HepG2 (cell line): ENCODE results near the gene PCDHGA10. TPM values are rescaled to one million over a fixed set of nuclear protein-coding genes. Genes with fewer than 3 reads are reported as not detected.

Experiments
- ATAC-seq: fragments of 200-7000 bp; cut with Tn5 transposase; 3 replicates; pipeline ENCODE4 v1.9.1; 2020; ENCODE audit warnings: mild to moderate bottlenecking, moderate library complexity
- BruUV-seq: library from RNA; stranded (reverse); fragments of 400-500 nt; replicated peaks from 2 replicates; lab custom pipeline; 2021; lab: Mats Ljungman, UMichigan
- CTCF ChIA-PET: fragments of 300-600 bp; formaldehyde crosslinking; extraction: SDS; loops from one replicate; lab custom pipeline; 2021; ENCODE audit warnings: low total read pairs, inconsistent platforms, low intra/inter-chr PET ratio; lab: Yijun Ruan, JAX
- POLR2A ChIA-PET: fragments of 350-600 bp; sonication (Branson Sonifier 250); formaldehyde crosslinking; loops from one replicate; lab custom pipeline; 2020; ENCODE audit warnings: antibody characterized with exemption, inconsistent platforms; lab: Yijun Ruan, JAX
- DNase-seq: peaks from one replicate; pipeline ENCODE4 v3.0.0-alpha.2; 2015; ENCODE audit warnings: low spot score
- FAIRE-seq: peaks from 3 replicates; lab custom pipeline; 2011; peaks lifted over from hg19 to GRCh38; lab: Jason Lieb, UNC
- H2AFZ ChIP-seq: one replicate; pipeline ENCODE4 v1.6.1; 2011; ENCODE audit warnings: low read length, inconsistent platforms
- H3K27ac ChIP-seq: fragments of 300-600 bp; 3 replicates; pipeline ENCODE4 v1.8.0; 2011; ENCODE audit warnings: mixed run types, mild to moderate bottlenecking, mixed read lengths, low read length, inconsistent platforms; ENCODE audit not compliant: insufficient read depth; ENCODE audit errors: extremely low read length
- H3K27me3 ChIP-seq, 2 experiments: fragments of 200-600 bp in 1 of 2; 2 replicates in 1 of 2; 3 replicates in 1 of 2; pipeline versions ENCODE4 v1.6.0 to v1.8.0; 2011; ENCODE audit warnings: low read length in 2 of 2, mild to moderate bottlenecking in 2 of 2, moderate library complexity in 2 of 2, inconsistent platforms in 1 of 2; ENCODE audit not compliant: insufficient read depth in 2 of 2, control insufficient read depth in 1 of 2
- H3K36me3 ChIP-seq, 2 experiments: fragments of 200-600 bp in 1 of 2; replicated peaks in 1 of 2; 2 replicates in 1 of 2; 3 replicates in 1 of 2; pipeline versions ENCODE4 v1.5.1 to v1.8.0; 2011; ENCODE audit warnings: low read length in 2 of 2, inconsistent platforms in 1 of 2; ENCODE audit not compliant: insufficient read depth in 2 of 2, control insufficient read depth in 1 of 2
- H3K4me1 ChIP-seq: 2 replicates; pipeline ENCODE4 v1.5.1; 2012; ENCODE audit warnings: low read length, inconsistent platforms; ENCODE audit not compliant: insufficient read depth
- H3K4me2 ChIP-seq: 2 replicates; pipeline ENCODE4 v1.6.0; 2011; ENCODE audit warnings: low read depth, low read length, inconsistent platforms
- H3K4me3 ChIP-seq, 3 experiments: fragments of 200-600 bp in 1 of 3; sonication (generic), shearing (Covaris generic) in 1 of 3; replicated peaks in 1 of 3; 2 replicates each; pipeline ENCODE4 v1.5.1; 2011 to 2016; ENCODE audit warnings: low read length in 3 of 3, inconsistent platforms in 2 of 3, low read depth in 2 of 3, mild to moderate bottlenecking in 2 of 3, control low read depth in 1 of 3, mixed read lengths in 1 of 3; ENCODE audit not compliant: insufficient read depth in 1 of 3
- H3K79me2 ChIP-seq: one replicate; pipeline ENCODE4 v1.6.1; 2011; ENCODE audit warnings: low read length, inconsistent platforms; ENCODE audit not compliant: insufficient read depth
- H3K9ac ChIP-seq: 2 replicates; pipeline ENCODE4 v1.6.0; 2011; ENCODE audit warnings: mild to moderate bottlenecking, low read depth, low read length, inconsistent platforms; ENCODE audit not compliant: insufficient read depth
- H3K9me3 ChIP-seq: 2 replicates; pipeline ENCODE4 v1.5.1; 2012; ENCODE audit warnings: mild to moderate bottlenecking, low read length
- H4K20me1 ChIP-seq: 2 replicates; pipeline ENCODE4 v1.6.0; 2011; ENCODE audit warnings: inconsistent platforms, mild to moderate bottlenecking, low read length, moderate library complexity; ENCODE audit not compliant: insufficient read depth
- ATF7 ChIP-seq, 2 experiments: fragments of 450-650 bp in 1 of 2; sonication (generic) in 1 of 2; formaldehyde crosslinking in 1 of 2; IDR thresholded peaks; 2 replicates each; pipeline versions ENCODE4 v1.4.0 to v1.6.1; 2016 to 2020; ENCODE audit warnings: antibody characterized with exemption in 1 of 2, mild to moderate bottlenecking in 1 of 2, missing genetic modification reagents in 1 of 2
- DBP ChIP-seq: sonication (generic); formaldehyde crosslinking; IDR thresholded peaks from 2 replicates; pipeline ENCODE4 v1.4.0; 2020; ENCODE audit warnings: missing genetic modification reagents; ENCODE audit errors: not compliant biosample characterization
- DNMT1 ChIP-seq: sonication (generic); formaldehyde crosslinking; IDR thresholded peaks from 2 replicates; pipeline ENCODE4 v1.5.1; 2020; ENCODE audit warnings: mild to moderate bottlenecking, missing genetic modification reagents
- NR3C1 ChIP-seq: sonication (generic); formaldehyde crosslinking; IDR thresholded peaks from 2 replicates; pipeline ENCODE4 v1.4.0; 2020; ENCODE audit warnings: missing genetic modification reagents
- SP5 ChIP-seq: IDR thresholded peaks from 2 replicates; pipeline ENCODE4 v1.6.1; 2016; ENCODE audit warnings: low read depth, borderline replicate concordance
- TRIM24 ChIP-seq: sonication (generic); formaldehyde crosslinking; IDR thresholded peaks from 2 replicates; pipeline ENCODE4 v1.8.0; 2022; ENCODE audit warnings: mild to moderate bottlenecking, missing genetic modification reagents
- XBP1 ChIP-seq: sonication (generic); formaldehyde crosslinking; IDR thresholded peaks from 2 replicates; pipeline ENCODE4 v1.5.0; 2020; ENCODE audit warnings: missing genetic modification reagents
- ZNF563 ChIP-seq: sonication (generic); formaldehyde crosslinking; IDR thresholded peaks from 2 replicates; pipeline ENCODE4 v1.8.0; 2022; ENCODE audit warnings: mild to moderate bottlenecking, moderate library complexity, missing genetic modification reagents
- ZNF784 ChIP-seq: sonication (generic); formaldehyde crosslinking; IDR thresholded peaks from 2 replicates; pipeline ENCODE4 v1.5.1; 2020; ENCODE audit warnings: missing genetic modification reagents, mild to moderate bottlenecking, borderline replicate concordance
- WGBS: methylation state at CpG from one replicate; pipeline ENCODE4 v1.1.6; 2017; ENCODE audit warnings: low lambda C conversion rate; 5-methylcytosine and 5-hydroxymethylcytosine counted together
- in situ Hi-C: cut with HindIII; loops from 2 replicates; pipeline ENCODE4 v1.10.0; 2017; ENCODE audit warnings: low pct_unique_long_range_greater_than_20kb; ENCODE audit not compliant: extremely low pct_ligation_motif_present
- intact Hi-C: fragments of 100-400 bp; cut with micrococcal nuclease; formaldehyde crosslinking; loops from one replicate; pipeline ENCODE4 v1.10.0; 2022; ENCODE audit not compliant: unreplicated experiment
- polyA plus RNA-seq, 8 experiments: library from polyadenylated mRNA; depleted of rRNA in 3 of 8; stranded (reverse) in 7 of 8; unstranded in 1 of 8; fragments of >200 nt; fragmentation: Illumina TruSeq in 4 of 8; extraction: Trizol in 4 of 8; gene quantifications; 2 replicates each; pipeline versions ENCODE4 v1.2.1 to v1.2.3, GENCODE V29; 2011 to 2016; ENCODE audit warnings: low read depth in 4 of 8, missing spikeins in 1 of 8, mixed read lengths in 1 of 8; ENCODE audit not compliant: insufficient read depth in 1 of 8
- total RNA-seq, 5 experiments: library from RNA; depleted of rRNA; stranded (reverse); fragments of >200 nt; fragmentation: Illumina TruSeq; extraction: Trizol; gene quantifications; 2 replicates each; pipeline ENCODE4 v1.2.3, GENCODE V29; 2016; ENCODE audit warnings: low read depth in 1 of 5

The PCDHGA10 gene
- total and polyA plus RNA-seq, 2 of the 13 experiments (the other 11 are each of a cell fraction or from before 2014, with no cell fraction given) = 0.04 to 0.18 TPM

- H3K27ac ChIP-seq = no peak overlapping the region
- DNase-seq (no peak), FAIRE-seq (no peak), ATAC-seq (no peak)
- no peak overlapping the region for H3K4me2 ChIP-seq
- H3K4me1 ChIP-seq = no peaks in the 10 kb centered on the region
- CTCF ChIA-PET = no interaction called here
- H3K9ac ChIP-seq = no peak overlapping the region
- TF ChIP-seq ZNF563 (CRISPR knock-in tag) (no peak), TRIM24 (no peak), ZNF784 (CRISPR knock-in tag) (no peak), NR3C1 (CRISPR knock-in tag) (no peak), DBP (CRISPR knock-in tag) (no peak), ATF7 (IDR thresholded peaks at IDR 0.05) (no peak), ATF7 (CRISPR knock-in tag; IDR thresholded peaks at IDR 0.05) (no peak), DNMT1 (CRISPR knock-in tag) (0 out of 2 replicates have a peak, but pooled peaks have one; percentile 57), XBP1 (no peak), SP5 (CRISPR knock-in tag) (no peak)
- intact Hi-C loops = no loop called here
- BruUV-seq = no TSS peak
- no peak overlapping the region for H3K4me3 ChIP-seq
- no peaks in the 10 kb centered on the region for H3K79me2 ChIP-seq
- in situ Hi-C loops = no loop called here
- H2AFZ ChIP-seq = no peak overlapping the region
- no peaks in the 10 kb centered on the region for H3K27me3 ChIP-seq
- WGBS = 73% methylated on average over 40 of the region's 69 CpGs
- peaks cover 53% of the 10 kb centered on the region for H3K9me3 ChIP-seq
- POLR2A ChIA-PET = no interaction called here
- no peaks in the 10 kb centered on the region for H4K20me1 ChIP-seq
- H3K36me3 ChIP-seq = no peaks in the 10 kb centered on the region
These were observed 41.0 kb upstream of the PCDHGA10 start for GRCh38 chr5:141371572-141372475.
